Measurements from ENCODE around the gene YPEL1. TPM values are rescaled to one million over a fixed set of nuclear protein-coding genes. Genes with fewer than 3 reads are reported as not detected.

Gene YPEL1
- total RNA-seq, 4 donors from 2014 or later = 0.53 to 8.5 (median 3.0) TPM

DNA sequence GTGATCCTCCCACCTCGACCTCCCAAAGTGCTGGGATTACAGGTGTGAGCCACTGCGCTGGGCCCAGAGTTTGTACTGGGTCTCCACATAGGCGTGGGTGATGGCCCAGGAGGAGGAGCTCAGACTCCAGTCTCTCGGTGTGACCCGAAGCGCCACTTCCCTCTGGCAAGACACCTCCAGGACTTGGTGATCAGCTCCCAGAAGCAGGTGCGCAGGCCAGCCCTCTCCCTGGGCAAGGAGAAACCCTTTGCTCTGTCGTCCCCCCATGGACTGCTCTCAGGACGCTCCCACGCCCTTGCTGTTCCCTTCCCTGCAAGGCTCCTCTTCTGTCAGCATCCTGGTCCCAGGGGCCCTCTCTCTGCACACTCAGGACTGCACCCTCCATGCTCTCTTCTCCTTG is 5.5 kb upstream of the YPEL1 start:
- TF ChIP-seq, protein P1, sequence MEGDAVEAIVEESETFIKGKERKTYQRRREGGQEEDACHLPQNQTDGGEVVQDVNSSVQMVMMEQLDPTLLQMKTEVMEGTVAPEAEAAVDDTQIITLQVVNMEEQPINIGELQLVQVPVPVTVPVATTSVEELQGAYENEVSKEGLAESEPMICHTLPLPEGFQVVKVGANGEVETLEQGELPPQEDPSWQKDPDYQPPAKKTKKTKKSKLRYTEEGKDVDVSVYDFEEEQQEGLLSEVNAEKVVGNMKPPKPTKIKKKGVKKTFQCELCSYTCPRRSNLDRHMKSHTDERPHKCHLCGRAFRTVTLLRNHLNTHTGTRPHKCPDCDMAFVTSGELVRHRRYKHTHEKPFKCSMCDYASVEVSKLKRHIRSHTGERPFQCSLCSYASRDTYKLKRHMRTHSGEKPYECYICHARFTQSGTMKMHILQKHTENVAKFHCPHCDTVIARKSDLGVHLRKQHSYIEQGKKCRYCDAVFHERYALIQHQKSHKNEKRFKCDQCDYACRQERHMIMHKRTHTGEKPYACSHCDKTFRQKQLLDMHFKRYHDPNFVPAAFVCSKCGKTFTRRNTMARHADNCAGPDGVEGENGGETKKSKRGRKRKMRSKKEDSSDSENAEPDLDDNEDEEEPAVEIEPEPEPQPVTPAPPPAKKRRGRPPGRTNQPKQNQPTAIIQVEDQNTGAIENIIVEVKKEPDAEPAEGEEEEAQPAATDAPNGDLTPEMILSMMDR (IDR thresholded peaks at IDR 0.05) = no peak
- no peak for TF ChIP-seq POLR2A (IDR thresholded peaks at IDR 0.05)
- H3K27ac ChIP-seq = no peak overlapping the region
- 82 to 89% methylated on average over 5 to 10 of the region's 10 CpGs for WGBS, 2 donors
- H3K4me3 ChIP-seq = no peak overlapping the region
- H3K4me1 ChIP-seq = peaks cover 0 to 4% (median 0%) of the 10 kb centered on the region in 3 donors
- no peaks in the 10 kb centered on the region for H3K27me3 ChIP-seq
- no peaks in the 10 kb centered on the region for H3K36me3 ChIP-seq
- intact Hi-C loops (cut with DNase I) = no loop called here
- no peak for DNase-seq
- no peaks in the 10 kb centered on the region for H3K9me3 ChIP-seq

DNA sequence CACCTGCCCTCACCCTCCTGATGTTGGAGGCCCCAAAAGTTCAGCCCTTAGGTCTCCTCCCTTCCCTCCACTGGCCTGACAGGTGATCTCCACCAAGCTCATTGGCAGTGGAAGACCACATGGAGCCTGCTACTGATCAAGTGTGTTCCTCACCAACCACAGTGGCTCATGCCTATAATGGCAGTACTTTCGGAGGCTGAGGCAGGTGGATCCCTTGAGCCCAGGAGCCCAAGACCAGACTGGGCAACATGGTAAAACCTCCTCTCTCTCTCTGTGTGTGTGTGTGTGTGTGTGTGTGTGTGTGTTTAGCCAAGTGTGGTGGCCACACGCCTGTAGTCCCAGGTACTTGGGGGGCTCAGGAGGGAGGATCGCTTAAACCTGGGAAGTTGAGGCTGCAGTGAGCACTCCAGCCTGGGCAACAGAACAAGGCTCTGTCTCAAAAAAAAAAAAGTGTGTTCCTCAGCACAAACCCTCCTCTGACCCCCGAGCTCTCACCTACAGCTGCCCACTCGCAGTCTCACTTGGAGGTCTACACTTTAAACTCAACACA is 4.3 kb upstream of the YPEL1 start:
- Histone ChIP-seq H3K36me3 (no peaks in the 10 kb centered on the region), H3K27me3 (no peaks in the 10 kb centered on the region), H3K4me3 (no peak overlapping the region), H3K4me1 (peaks cover 1 to 12% (median 4%) of the 10 kb centered on the region in 3 donors), H3K27ac (no peak overlapping the region), H3K9me3 (no peaks in the 10 kb centered on the region)
- intact Hi-C loops (cut with DNase I) = loop anchor here (10.0 kb wide), 1 partner anchor 125 kb away; the partner anchor contains the start of gene MAPK1
- WGBS, 2 donors = 82 to 94% methylated on average over 3 to 4 of the region's 5 CpGs
- DNase-seq = no peak
- TF ChIP-seq, protein P1 (IDR thresholded peaks at IDR 0.05) = no peak
- no peak for TF ChIP-seq POLR2A (IDR thresholded peaks at IDR 0.05)

- Histone ChIP-seq H3K4me1 (peaks cover 6 to 20% (median 9%) of the 10 kb centered on the region in 3 donors), H3K36me3 (no peaks in the 10 kb centered on the region), H3K27ac (no peak overlapping the region), H3K9me3 (no peaks in the 10 kb centered on the region), H3K4me3 (no peak overlapping the region), H3K27me3 (no peaks in the 10 kb centered on the region)
- no peak for DNase-seq
- TF ChIP-seq, protein P1 (IDR thresholded peaks at IDR 0.05) = no peak
- TF ChIP-seq POLR2A (IDR thresholded peaks at IDR 0.05) = no peak
- 56 to 57% methylated on average over 7 of the region's 7 CpGs for WGBS, 2 donors
- intact Hi-C loops (cut with DNase I) = loop anchor here (10.0 kb wide), 1 partner anchor 126 kb away; the partner anchor contains the start of gene MAPK1
Measured at GRCh38 chr22:21738966-21739365, 3.4 kb upstream of the YPEL1 start.

DNA sequence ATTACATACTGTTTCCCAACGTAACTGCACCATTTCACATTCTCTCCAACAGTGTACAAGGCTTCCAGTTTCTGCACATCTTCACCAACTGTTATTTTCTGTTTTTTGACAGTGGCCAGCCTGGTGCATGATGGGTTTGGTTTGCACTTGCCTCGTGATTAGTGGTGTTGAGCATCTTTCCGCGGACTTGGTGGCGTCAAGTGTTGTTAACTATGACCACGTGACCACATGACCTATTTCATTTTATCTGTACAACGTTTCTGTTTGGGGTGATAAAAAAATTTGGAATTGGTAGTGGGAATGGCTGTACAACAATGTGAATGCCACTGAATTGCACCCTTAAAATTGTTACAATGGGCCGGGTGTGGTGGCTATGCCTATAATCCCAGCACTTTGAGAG is 2.5 kb upstream of the YPEL1 start:
- H3K4me1 ChIP-seq = peaks cover 6 to 20% (median 9%) of the 10 kb centered on the region in 3 donors
- no peaks in the 10 kb centered on the region for H3K36me3 ChIP-seq
- TF ChIP-seq, protein P1 (IDR thresholded peaks at IDR 0.05) = no peak
- TF ChIP-seq POLR2A (IDR thresholded peaks at IDR 0.05) = no peak
- H3K4me3 ChIP-seq = no peak overlapping the region
- WGBS, 2 donors = 69 to 72% methylated on average over 8 of the region's 8 CpGs
- no peaks in the 10 kb centered on the region for H3K9me3 ChIP-seq
- H3K27ac ChIP-seq = no peak overlapping the region
- intact Hi-C loops (cut with DNase I) = loop anchor here (10.0 kb wide), 1 partner anchor 127 kb away; the partner anchor contains the start of gene MAPK1
- DNase-seq = no peak
- no peaks in the 10 kb centered on the region for H3K27me3 ChIP-seq

GRCh38 chr22:21736948-21737347 is 1.4 kb upstream of the YPEL1 start:
- Histone ChIP-seq H3K27ac (no peak overlapping the region), H3K9me3 (no peaks in the 10 kb centered on the region), H3K27me3 (no peaks in the 10 kb centered on the region), H3K4me3 (no peak overlapping the region), H3K36me3 (no peaks in the 10 kb centered on the region), H3K4me1 (peaks cover 6 to 20% (median 9%) of the 10 kb centered on the region in 3 donors)
- intact Hi-C loops (cut with DNase I) = loop anchor here (10.0 kb wide), 1 partner anchor 128 kb away; the partner anchor contains the start of gene MAPK1
- DNase-seq = no peak
- no peak for TF ChIP-seq POLR2A (IDR thresholded peaks at IDR 0.05)
- TF ChIP-seq, protein P1 (IDR thresholded peaks at IDR 0.05) = no peak
- 77 to 78% methylated on average over 9 of the region's 9 CpGs for WGBS, 2 donors

All from esophagus squamous epithelium (tissue), 5 donors.